HL-60 (cell line): ENCODE results near the gene TP53I3.
"Not testable (repeated sequence)": the region's sequence is repeated elsewhere in the genome, so short reads cannot be mapped to it uniquely, and the experiment has no call there.

Source experiments
- DNase-seq, 2 experiments: peaks; one replicate each; pipeline ENCODE4 v3.0.0-alpha.2; 2010 to 2020; ENCODE audit warnings: low read depth in 1 of 2, low spot score in 1 of 2
- H3K27ac ChIP-seq: fragments of 250-450 bp; sonication (Bioruptor Pico); replicated peaks from 2 replicates; pipeline ENCODE4 v1.5.1; 2020; ENCODE audit warnings: mild to moderate bottlenecking, moderate library complexity
- H3K27me3 ChIP-seq: fragments of 250-450 bp; sonication (Bioruptor Pico); 2 replicates; pipeline ENCODE4 v1.5.1; 2021; ENCODE audit warnings: mild to moderate bottlenecking, moderate library complexity; ENCODE audit not compliant: insufficient read depth, poor library complexity, severe bottlenecking
- H3K4me3 ChIP-seq: replicated peaks from 2 replicates; pipeline ENCODE4 v1.5.1; 2011; ENCODE audit warnings: mild to moderate bottlenecking, control low read depth, low read length; ENCODE audit not compliant: insufficient read depth
- CTCF ChIP-seq: IDR thresholded peaks from one replicate; pipeline ENCODE4 v1.5.1; 2011; ENCODE audit warnings: low read length, control low read depth, inconsistent platforms; ENCODE audit not compliant: insufficient read depth
- GABPA ChIP-seq: IDR thresholded peaks from 2 replicates; pipeline ENCODE4 v1.6.1; 2012; ENCODE audit warnings: low read depth
- POLR2AphosphoS5 ChIP-seq: IDR thresholded peaks from 2 replicates; pipeline ENCODE4 v1.6.1; 2012; ENCODE audit warnings: low read depth
- REST ChIP-seq: IDR thresholded peaks from 2 replicates; pipeline ENCODE4 v1.6.1; 2012; ENCODE audit warnings: low read depth; ENCODE audit not compliant: insufficient replicate concordance
- SPI1 ChIP-seq: IDR thresholded peaks from 2 replicates; pipeline ENCODE4 v1.6.1; 2012; ENCODE audit warnings: low read depth, mild to moderate bottlenecking, borderline replicate concordance

TP53I3 gene

GRCh38 chr2:24115057-24115456 lies 30.4 kb upstream of the TP53I3 start:
- Histone ChIP-seq H3K27me3 (no peaks in the 10 kb centered on the region), H3K4me3 (no peak overlapping the region), H3K27ac (no peak overlapping the region)
- no peak for DNase-seq
- TF ChIP-seq SPI1 = no peak

DNA sequence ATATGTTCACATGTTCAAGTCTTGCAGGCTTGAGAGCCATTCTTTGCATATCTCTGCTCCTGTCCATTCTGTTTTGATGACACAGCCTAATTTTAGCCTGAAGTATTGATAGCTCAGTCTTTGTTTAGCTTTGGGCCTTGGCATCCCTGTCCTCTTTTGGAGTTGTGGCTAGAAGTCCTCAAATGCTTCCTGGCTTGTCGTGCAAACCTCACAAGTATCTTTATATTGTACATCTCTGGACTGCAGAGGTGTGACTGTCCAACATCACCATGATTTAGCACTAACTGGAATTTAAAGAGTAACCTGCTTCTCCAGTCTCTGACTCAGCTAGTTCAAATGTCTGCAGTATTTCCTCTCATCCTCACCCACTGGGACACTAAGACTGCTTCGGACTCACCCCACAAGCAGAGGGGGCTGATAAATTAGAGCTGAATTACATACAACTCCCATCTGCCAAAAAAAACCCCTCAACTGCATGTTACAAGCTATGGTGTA lies 26.8 kb upstream of the TP53I3 start:
- Histone ChIP-seq H3K27ac (no peak overlapping the region), H3K4me3 (no peak overlapping the region), H3K27me3 (no peaks in the 10 kb centered on the region)
- no peak for TF ChIP-seq GABPA
- TF ChIP-seq POLR2AphosphoS5 = no peak
- TF ChIP-seq SPI1 = no peak
- TF ChIP-seq CTCF = no peak
- no peak for TF ChIP-seq REST
- no peak for DNase-seq

DNA sequence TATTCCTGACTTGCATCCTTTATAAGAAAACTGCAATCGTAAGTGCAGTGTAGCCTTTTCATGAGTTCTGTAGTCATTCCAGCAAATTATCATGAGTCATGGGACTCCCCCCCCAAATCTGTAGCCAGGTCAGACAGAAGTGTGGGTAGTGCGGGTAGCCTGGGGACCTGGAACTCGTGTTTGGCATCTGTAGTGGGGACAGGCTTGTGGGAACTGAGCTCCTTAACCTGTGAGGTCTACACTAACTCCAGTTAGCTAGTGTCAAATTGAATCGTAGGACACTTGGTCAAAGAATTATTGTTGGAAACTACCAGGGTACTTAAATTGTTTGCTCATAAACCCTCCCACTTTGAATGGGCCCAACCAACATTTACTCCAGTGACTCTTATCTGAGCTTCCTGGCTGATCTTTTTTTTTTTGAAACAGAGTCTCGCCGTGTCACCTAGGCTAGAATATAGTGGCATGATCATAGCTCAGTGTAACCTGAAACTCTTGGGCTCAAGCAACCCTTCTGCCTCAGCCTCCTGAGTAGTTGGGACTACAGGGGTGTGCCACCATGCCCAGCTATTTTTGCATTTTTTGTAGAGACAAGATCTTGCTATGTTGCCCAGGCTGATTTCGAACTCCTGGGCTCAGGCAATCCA lies 26.1 kb upstream of the TP53I3 start:
- Histone ChIP-seq H3K4me3 (no peak overlapping the region), H3K27ac (no peak overlapping the region), H3K27me3 (no peaks in the 10 kb centered on the region)
- no peak for TF ChIP-seq CTCF
- no peak for TF ChIP-seq GABPA
- TF ChIP-seq REST = no peak
- TF ChIP-seq POLR2AphosphoS5 = no peak
- no peak for TF ChIP-seq SPI1
- DNase-seq = no peak

- not testable (repeated sequence) for H3K27me3 ChIP-seq, DNase-seq, H3K4me3 ChIP-seq, H3K27ac ChIP-seq
Measured at GRCh38 chr2:24109431-24109830, 24.8 kb upstream of the TP53I3 start.

DNA sequence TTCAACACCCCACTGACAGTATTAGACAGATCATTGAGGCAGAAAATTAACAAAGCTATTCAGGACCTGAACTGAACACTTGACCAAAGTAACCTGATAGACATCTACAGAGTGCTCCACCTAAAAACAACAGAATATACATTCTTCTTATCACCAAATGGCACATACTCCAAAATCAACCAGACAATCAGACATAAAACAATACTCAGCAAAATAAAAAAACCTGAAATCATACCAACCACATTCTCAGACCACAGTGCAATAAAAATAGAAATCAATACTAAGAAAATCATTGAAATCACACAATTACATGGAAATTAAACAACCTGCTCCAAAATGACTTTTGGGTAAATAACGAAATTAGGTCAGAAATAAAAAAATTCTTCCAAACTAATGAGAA lies 22.7 kb upstream of the TP53I3 start:
- no peak overlapping the region for H3K4me3 ChIP-seq
- DNase-seq = no peak
- TF ChIP-seq REST (no peak), SPI1 (no peak), POLR2AphosphoS5 (no peak), CTCF (no peak), GABPA (no peak)
- no peak overlapping the region for H3K27ac ChIP-seq
- no peaks in the 10 kb centered on the region for H3K27me3 ChIP-seq
